ENCODE data around the gene THAP4.

Gene THAP4

GRCh38 chr2:241617431-241618154 is 19.4 kb downstream of the THAP4 start:
- DNase-seq (ENCODE audit: low read depth), result no peak
- H3K4me3 ChIP-seq (ENCODE audit: low read depth, low read length), result no peak overlapping the region

DNA sequence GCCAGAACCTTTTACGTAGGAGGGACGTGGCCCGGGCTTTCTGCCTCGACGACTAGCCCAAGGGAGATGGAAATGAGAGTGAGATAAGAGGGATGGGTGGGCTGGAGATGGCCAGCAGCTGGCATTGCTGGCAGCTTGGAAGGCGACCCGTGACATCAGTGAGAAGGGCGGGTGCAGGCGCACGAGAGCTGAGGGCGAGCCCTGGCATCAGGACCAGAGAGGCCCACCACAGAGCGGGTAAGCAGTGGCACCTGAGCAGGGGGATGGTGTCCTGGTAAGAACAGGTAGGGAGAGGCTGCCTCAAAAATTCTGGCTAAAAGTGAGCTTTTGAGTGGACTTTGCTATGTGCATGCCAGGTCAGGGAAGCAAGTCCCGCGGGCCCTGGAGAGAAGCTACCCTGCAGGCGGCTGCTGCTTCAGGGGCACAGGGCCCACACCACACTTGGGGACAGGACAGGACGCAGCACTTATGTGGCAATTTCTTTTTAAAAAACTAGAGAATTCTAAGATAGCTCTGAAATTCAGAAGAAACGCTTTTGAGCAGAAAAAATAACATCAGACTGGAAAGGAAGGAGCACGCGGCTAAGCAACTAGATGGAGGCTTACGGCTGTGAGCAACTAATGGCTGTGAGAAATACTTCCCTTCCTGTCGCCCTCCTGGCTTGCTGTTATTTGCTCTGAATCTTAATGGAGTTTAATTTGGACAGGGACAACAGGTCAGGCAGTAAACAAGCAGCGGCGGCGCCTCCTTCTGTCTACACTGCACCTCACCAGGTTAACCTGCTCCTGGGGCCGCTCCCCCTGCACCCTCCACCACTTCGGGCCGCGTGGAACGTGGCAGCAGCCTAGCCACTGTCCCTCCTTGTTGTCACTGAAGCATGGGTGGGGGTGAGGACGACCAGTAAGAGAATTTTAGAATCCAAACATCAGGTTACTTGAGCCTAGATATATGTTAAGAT is 20.5 kb downstream of the THAP4 start:
- no peak for DNase-seq (ENCODE audit: low read depth)
- no peak overlapping the region for H3K4me3 ChIP-seq (ENCODE audit: low read depth, low read length)

GRCh38 chr2:241615522-241616052 is 21.4 kb downstream of the THAP4 start:
- no peak overlapping the region for H3K4me3 ChIP-seq (ENCODE audit: low read depth, low read length)
- no peak for DNase-seq (ENCODE audit: low read depth)

DNA sequence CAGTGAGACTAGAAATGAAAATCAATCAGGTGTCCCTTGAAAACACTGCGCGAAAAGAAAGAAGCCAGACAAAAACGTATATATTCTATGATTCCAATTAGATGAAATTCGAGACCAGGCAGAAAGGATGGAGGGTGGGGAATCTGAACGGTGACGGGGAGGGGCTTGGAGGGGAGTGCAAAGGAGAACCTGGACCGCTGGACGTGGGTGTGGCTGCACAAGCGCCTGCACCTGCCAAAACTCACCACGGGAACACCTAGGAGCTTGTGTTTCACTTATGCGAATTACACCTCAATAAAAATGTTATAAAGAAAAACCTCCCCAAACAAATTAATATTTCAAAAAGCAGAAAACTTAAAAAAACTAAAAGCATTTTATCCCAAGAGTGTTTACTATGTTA is 21.9 kb downstream of the THAP4 start:
- DNase-seq (ENCODE audit: low read depth), result no peak
- no peak overlapping the region for H3K4me3 ChIP-seq (ENCODE audit: low read depth, low read length)

DNA sequence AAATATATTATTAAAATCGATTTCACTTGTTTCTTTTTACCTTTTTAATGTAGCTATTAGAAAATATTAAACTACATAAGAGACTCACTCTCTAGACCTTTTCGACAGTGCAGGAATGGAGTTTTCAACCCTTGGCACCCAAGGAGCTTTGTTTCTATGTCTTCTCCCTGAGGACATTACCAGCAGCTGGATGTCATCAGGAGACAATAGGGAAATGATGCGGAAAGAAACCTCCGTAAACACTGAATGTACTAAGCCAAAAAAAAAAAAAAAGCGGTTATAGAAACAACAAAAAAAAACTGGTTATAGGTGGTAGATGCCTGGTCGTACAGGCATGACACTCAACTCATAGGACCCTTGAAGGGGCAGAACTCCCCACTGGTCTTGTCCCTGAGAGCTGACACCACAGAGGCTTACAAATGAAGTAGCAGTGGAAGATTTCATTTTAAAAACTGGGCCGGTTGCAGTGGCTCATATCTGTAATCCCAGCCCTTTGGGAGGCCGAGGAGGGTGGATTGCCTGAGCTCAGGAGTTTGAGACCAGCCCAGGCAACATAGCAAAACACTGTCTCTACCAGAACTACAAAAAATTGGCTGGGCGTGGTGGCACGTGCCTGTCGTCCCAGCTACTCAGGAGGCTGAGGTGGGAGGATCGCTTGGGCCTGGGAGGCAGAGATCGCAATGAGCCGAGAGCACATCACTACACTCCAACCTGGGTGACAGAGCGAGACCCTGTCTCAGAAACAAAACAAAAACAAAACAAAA is 23.8 kb downstream of the THAP4 start:
- H3K4me3 ChIP-seq (ENCODE audit: low read depth, low read length), result no peak overlapping the region
- no peak for DNase-seq (ENCODE audit: low read depth)

GRCh38 chr2:241612156-241613016 is 24.6 kb downstream of the THAP4 start:
- no peak overlapping the region for H3K4me3 ChIP-seq (ENCODE audit: low read depth, low read length)
- no peak for DNase-seq (ENCODE audit: low read depth)

- H3K4me3 ChIP-seq (ENCODE audit: low read depth, low read length), result no peak overlapping the region
- no peak for DNase-seq (ENCODE audit: low read depth)
Measured at GRCh38 chr2:241611062-241611461, 25.9 kb downstream of the THAP4 start.

DNA sequence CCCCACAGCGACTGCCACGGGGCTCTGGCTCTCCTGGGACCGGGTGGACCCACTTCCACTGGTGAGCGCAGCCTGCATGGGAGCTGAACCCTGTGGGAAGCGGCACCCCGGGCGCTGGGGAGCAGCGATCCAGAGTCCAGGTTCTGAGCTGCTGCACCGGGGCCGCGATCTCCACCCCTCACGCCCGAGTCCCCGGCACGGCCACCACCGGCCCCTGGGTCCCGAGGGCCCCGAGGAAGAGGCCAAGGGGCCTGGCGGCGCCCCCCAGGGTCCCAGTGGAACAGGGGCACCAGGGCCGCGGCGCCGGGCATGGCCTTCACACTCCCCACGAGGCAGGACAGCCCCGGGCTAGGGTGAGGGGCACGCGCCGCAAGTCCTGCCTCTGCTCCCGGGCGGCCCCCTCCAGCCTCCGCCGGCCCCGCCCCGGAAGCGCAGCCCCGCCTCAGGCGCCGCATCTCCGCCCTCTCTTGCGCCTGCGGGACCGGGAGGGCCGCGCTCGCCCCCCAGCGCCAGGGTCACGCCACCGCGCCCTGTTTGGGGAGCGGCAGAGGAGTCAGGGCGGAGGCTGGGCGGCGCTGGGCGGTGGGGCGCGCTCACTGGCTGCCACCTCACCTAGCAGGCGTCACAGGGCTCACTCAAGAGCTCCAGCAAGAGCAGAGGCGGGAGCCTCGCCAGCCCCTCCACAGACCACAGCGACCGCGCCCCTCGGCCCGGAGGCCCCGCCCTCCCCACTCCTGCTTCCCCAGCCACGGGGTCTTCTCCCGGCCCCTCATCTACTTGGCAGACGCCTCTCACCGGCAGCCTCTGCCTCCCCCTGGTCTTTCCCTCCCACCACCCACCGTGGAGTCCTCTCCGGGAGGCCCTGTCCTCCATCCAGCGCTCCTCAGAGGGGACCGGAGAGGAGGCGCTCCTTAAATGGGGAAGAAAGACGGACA is 26.8 kb downstream of the THAP4 start:
- peak overlapping the region; percentile 56 for H3K4me3 ChIP-seq (ENCODE audit: low read depth, low read length)

DNA sequence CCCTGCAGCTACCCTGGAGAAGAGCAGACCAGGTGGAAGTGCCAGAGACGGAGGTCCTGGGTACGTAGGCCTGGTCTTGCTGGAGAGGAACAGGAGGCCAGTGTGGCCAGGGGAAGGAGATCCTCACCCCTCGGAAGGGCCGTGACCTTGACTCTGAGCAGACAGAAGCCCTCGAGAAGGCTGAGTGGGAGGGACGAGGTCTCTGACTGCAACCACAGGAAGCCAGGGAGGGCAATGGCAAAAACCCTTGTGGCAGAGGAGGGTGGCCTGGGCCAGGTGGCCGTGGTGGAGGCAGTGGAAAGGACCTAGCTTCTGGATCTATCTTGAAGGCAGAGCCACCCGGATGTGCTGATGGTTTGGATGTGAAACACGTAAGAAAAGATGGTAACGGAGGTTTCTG is 28.1 kb downstream of the THAP4 start:
- H3K4me3 ChIP-seq (ENCODE audit: low read depth, low read length), result no peak overlapping the region
- DNase-seq (ENCODE audit: low read depth), result no peak

More for the DNA sequence above, 26.8 kb downstream of the THAP4 start:
- DNase-seq (ENCODE audit: low read depth), result peak; percentile 50

DNA sequence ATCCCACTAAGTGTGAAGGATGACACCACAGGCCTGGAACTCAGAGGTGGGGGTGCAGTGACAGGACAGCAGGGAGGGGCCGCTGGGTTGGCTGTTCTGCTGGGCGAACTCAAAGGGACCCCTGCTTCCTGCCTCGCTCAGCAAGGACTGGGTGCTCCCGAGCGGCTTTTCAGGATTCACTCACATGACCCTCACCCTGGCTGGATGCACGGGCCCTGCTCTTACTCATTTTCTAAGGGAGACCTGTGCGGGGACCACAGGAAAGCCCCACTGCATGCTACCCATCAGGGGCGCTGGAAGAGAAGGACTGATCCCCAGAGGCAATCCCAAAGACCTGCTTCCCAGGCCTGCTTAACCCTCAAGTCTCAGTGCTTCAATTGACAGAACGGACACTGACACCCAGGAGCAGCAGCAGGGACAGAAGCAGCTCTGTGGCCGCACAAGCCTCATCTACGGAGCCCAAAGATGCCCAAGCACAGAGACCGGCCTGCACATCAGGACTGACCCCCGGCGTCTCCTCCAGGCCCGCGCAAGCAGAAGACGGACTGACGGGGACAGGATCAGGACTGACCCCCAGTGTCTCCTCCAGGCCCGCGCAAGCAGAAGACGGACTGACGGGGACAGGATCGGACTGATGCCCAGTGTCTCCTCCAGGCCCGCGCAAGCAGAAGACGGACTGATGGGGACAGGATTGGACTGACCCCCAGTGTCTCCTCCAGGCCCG is 29.6 kb downstream of the THAP4 start:
- DNase-seq (ENCODE audit: low read depth), result no peak

DNA sequence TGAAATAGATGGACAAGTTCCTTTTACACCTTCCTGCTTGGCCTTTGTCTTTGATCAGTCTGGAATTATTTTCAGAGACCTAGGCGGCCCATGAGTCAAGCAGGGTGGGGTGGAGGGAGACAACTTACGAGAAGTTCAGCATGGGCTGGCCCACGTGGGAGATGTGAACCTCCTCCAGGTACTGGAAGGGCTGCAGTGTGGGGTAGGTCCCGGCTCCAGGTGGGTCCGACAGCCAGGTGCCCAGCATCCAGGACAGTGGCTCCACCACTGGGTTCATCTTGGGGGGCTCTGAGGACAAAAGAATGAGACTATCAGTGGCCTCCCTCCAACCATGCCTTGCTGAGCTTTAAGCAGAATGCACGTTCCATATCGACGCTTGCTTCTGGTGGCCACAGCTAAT is 30.8 kb downstream of the THAP4 start:
- no peak overlapping the region for H3K4me3 ChIP-seq (ENCODE audit: low read depth, low read length)
- no peak for DNase-seq (ENCODE audit: low read depth)

More for the DNA sequence above, 29.6 kb downstream of the THAP4 start:
- H3K4me3 ChIP-seq (ENCODE audit: low read depth, low read length), result no peak overlapping the region

GRCh38 chr2:241603686-241604085 is 33.3 kb downstream of the THAP4 start:
- H3K4me3 ChIP-seq (ENCODE audit: low read depth, low read length), result no peak overlapping the region
- DNase-seq (ENCODE audit: low read depth), result no peak

- H3K4me3 ChIP-seq (ENCODE audit: low read depth, low read length), result no peak overlapping the region
Measured at GRCh38 chr2:241602720-241603119, 34.2 kb downstream of the THAP4 start.

DNA sequence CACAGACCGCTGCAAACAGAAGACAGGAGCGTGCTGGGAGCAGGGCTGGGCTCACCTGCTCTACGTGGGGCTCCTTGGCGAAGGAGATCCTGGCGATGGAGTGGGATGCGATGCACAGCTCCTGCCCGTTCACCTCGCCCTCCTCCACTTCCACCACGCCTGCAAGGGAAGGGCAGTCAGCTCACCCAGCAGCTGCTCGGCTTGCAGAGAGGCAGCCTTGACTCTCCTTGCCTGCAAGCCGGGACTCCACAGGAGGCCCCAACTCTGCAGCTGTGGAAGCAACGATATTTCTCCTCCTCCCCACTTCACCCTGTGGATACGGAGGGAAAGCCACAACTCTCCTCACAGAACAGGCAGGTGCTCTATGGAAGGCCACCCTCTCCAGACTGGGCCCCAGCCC is 35.1 kb downstream of the THAP4 start:
- no peak for DNase-seq (ENCODE audit: low read depth)
- H3K4me3 ChIP-seq (ENCODE audit: low read depth, low read length), result no peak overlapping the region

More at GRCh38 chr2:241602720-241603119, 34.2 kb downstream of the THAP4 start:
- DNase-seq (ENCODE audit: low read depth), result no peak

GRCh38 chr2:241599615-241600014 is 37.3 kb downstream of the THAP4 start:
- DNase-seq (ENCODE audit: low read depth), result no peak
- no peak overlapping the region for H3K4me3 ChIP-seq (ENCODE audit: low read depth, low read length)

- no peak for DNase-seq (ENCODE audit: low read depth)
Measured at GRCh38 chr2:241598487-241598886, 38.5 kb downstream of the THAP4 start.

GRCh38 chr2:241598061-241598460 is 38.9 kb downstream of the THAP4 start:
- no peak overlapping the region for H3K4me3 ChIP-seq (ENCODE audit: low read depth, low read length)
- DNase-seq (ENCODE audit: low read depth), result peak; percentile 35

More at GRCh38 chr2:241598487-241598886, 38.5 kb downstream of the THAP4 start:
- no peak overlapping the region for H3K4me3 ChIP-seq (ENCODE audit: low read depth, low read length)
